GM18870 (cell line): ENCODE data around the gene ANKRD34A.

Experiments used
- ATAC-seq: cut with Tn5 transposase; IDR thresholded peaks from one replicate; pipeline ENCODE4 v1.9.1; 2021; ENCODE audit warnings: moderate library complexity; ENCODE audit not compliant: unreplicated experiment

Gene ANKRD34A

GRCh38 chr1:145964328-145965118 is at the start of gene ANKRD34A, which contains the start of gene POLR3GL:
ANKRD34A (minus strand) TSS chr1:145964575; CDS start chr1:145961759, 2,816 bp downstream.
POLR3GL (plus strand) TSS chr1:145964690; CDS start chr1:145974866, 10,176 bp downstream.
- peak; percentile 80 for ATAC-seq

GRCh38 chr1:146013559-146013922 is 49.2 kb upstream of the ANKRD34A start:
- ATAC-seq, result no peak

GRCh38 chr1:146012703-146013558 is 48.6 kb upstream of the ANKRD34A start:
- ATAC-seq, result no peak

GRCh38 chr1:146010126-146010738 is 45.9 kb upstream of the ANKRD34A start:
- ATAC-seq, result no peak

GRCh38 chr1:146007489-146008133 is 43.2 kb upstream of the ANKRD34A start:
- ATAC-seq, result no peak

- no peak for ATAC-seq
These were observed 37.3 kb upstream of the ANKRD34A start for GRCh38 chr1:146001709-146002108.

GRCh38 chr1:145999321-146000024 is 35.1 kb upstream of the ANKRD34A start:
- ATAC-seq, result no peak

GRCh38 chr1:145997718-145998023 is 33.3 kb upstream of the ANKRD34A start:
- no peak for ATAC-seq

GRCh38 chr1:145997016-145997717 is 32.8 kb upstream of the ANKRD34A start:
- peak; percentile 19 for ATAC-seq

GRCh38 chr1:145996433-145997015 is 32.1 kb upstream of the ANKRD34A start, which contains the start of gene TXNIP:
TXNIP (minus strand) TSS chr1:145996579; CDS start chr1:145996266, 313 bp downstream.
- ATAC-seq, result peak; percentile 79

GRCh38 chr1:145995964-145996432 is 31.6 kb upstream of the ANKRD34A start:
- ATAC-seq, result no peak

- no peak for ATAC-seq
These were observed 30.9 kb upstream of the ANKRD34A start for GRCh38 chr1:145995148-145995881.

- no peak for ATAC-seq
These were observed 30.2 kb upstream of the ANKRD34A start for GRCh38 chr1:145994391-145995120.

GRCh38 chr1:145993618-145994390 is 29.4 kb upstream of the ANKRD34A start:
- no peak for ATAC-seq

- ATAC-seq, result no peak
These were observed 28.7 kb upstream of the ANKRD34A start for GRCh38 chr1:145992958-145993617.

GRCh38 chr1:145992502-145992936 is 28.1 kb upstream of the ANKRD34A start:
- ATAC-seq, result no peak
